SJCRH30 (cell line): ENCODE data around the gene NAPG. TPM values are rescaled to one million over a fixed set of nuclear protein-coding genes. Genes with fewer than 3 reads are reported as not detected.
"Not testable (repeated sequence)": the region's sequence is repeated elsewhere in the genome, so short reads cannot be mapped to it uniquely, and the experiment has no call there.

ENCODE experiments used
- DNase-seq, 2 experiments: peaks; one replicate each; pipeline ENCODE4 v3.0.0-alpha.2; 2015 to 2020
- H3K27ac ChIP-seq: fragments of 250-450 bp; sonication (Bioruptor Pico); 2 replicates; pipeline ENCODE4 v1.5.1; 2020; ENCODE audit warnings: mild to moderate bottlenecking, moderate library complexity
- H3K27me3 ChIP-seq: fragments of 250-450 bp; sonication (Bioruptor Pico); 2 replicates; pipeline ENCODE4 v1.5.1; 2020; ENCODE audit warnings: mild to moderate bottlenecking, moderate library complexity
- H3K36me3 ChIP-seq: fragments of 250-450 bp; sonication (Bioruptor Pico); 2 replicates; pipeline ENCODE4 v1.5.1; 2020; ENCODE audit warnings: mild to moderate bottlenecking, moderate library complexity
- H3K4me1 ChIP-seq: fragments of 250-450 bp; sonication (Bioruptor Pico); 2 replicates; pipeline ENCODE4 v1.5.1; 2020; ENCODE audit warnings: mild to moderate bottlenecking, moderate library complexity
- H3K4me3 ChIP-seq: fragments of 250-450 bp; sonication (Bioruptor Pico); 2 replicates; pipeline ENCODE4 v1.5.1; 2020; ENCODE audit warnings: mild to moderate bottlenecking, moderate library complexity
- H3K9me3 ChIP-seq: fragments of 250-450 bp; sonication (Bioruptor Pico); replicated peaks from 2 replicates; pipeline ENCODE4 v1.5.1; 2020; ENCODE audit warnings: mild to moderate bottlenecking, moderate library complexity
- total RNA-seq: library from RNA; depleted of rRNA; stranded (reverse); fragments of >200 nt; shearing (Covaris generic); gene quantifications from 2 replicates; pipeline ENCODE4 v1.2.3, GENCODE V29; 2014

The NAPG gene
- total RNA-seq, 1 experiment from 2014 or later = 25.5 TPM

DNA sequence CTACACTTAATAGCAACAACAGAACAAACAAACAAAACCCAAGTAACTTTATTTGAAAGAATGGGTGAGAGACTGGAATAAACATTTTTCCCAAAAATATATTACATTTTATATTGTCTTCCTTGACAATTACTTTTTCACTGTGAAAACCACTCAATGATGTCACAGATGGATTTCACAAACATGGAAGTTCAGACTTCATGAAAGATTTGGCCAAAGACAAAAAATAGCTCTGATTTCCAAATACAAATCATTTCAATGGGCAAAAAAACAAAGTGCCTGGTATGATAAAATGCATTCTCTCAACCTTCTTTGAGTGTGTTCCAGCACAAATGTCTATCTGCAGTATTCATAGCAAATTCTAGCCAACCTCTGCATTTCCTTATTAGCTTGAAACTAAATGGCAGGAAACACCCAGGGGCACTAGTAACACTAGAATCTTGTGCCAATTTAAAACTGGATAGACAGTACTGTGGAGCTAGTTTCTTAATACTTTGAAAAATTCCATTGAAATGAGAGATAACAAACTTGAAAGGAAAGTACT, 28.5 kb upstream of the NAPG start:
- H3K27me3 ChIP-seq = no peaks in the 10 kb centered on the region
- no peak overlapping the region for H3K4me3 ChIP-seq
- no peaks in the 10 kb centered on the region for H3K36me3 ChIP-seq
- H3K9me3 ChIP-seq = no peaks in the 10 kb centered on the region
- H3K27ac ChIP-seq = no peak overlapping the region
- DNase-seq = no peak
- H3K4me1 ChIP-seq = no peaks in the 10 kb centered on the region

DNA sequence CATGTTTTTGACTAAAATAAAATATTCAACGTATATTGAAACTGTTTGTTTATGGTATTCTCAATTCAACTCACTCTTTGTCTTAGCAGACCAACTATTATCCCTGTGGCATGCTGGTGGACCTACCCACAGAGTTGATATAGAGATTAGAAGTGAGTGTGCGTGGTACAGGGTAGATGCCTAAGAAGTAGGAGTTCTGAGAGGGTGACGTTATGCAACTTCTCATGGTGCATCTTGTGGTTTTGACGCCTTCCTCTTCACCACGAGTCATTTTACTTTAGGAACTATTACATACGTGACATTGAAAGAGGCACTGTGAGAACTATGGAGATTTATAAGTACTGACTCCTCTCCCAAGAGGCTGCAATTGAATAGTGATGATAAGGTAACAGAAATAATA, 26.6 kb upstream of the NAPG start:
- no peak for DNase-seq

DNA sequence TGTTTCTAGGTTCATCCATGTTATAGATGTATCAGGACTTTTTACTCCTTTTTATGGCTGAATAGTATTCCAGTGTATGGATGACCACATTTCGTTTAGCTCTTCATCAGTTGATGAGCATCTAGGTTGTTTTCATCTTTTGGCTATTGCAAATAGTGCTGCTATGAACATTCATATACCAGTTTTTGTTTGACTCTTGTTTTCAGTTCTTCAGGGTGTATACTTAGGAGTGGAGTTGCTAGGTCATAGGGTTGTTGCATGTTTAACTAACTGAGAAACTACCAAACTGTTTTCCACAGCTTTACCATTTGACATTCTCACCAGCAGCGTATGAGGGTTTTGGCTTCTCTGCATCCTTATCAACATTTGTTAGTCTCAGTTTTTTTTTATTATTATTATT, 25.8 kb upstream of the NAPG start:
- Histone ChIP-seq H3K27ac (no peak overlapping the region), H3K9me3 (no peaks in the 10 kb centered on the region), H3K27me3 (no peaks in the 10 kb centered on the region), H3K36me3 (no peaks in the 10 kb centered on the region), H3K4me1 (no peaks in the 10 kb centered on the region), H3K4me3 (no peak overlapping the region)
- no peak for DNase-seq

More for the DNA sequence above, 26.6 kb upstream of the NAPG start:
- H3K27ac ChIP-seq = no peak overlapping the region
- no peaks in the 10 kb centered on the region for H3K36me3 ChIP-seq
- H3K27me3 ChIP-seq = no peaks in the 10 kb centered on the region
- H3K9me3 ChIP-seq = no peaks in the 10 kb centered on the region
- no peak overlapping the region for H3K4me3 ChIP-seq
- no peaks in the 10 kb centered on the region for H3K4me1 ChIP-seq

GRCh38 chr18:10504723-10505122, 21.1 kb upstream of the NAPG start:
- Histone ChIP-seq H3K27ac (no peak overlapping the region), H3K36me3 (no peaks in the 10 kb centered on the region), H3K27me3 (no peaks in the 10 kb centered on the region), H3K9me3 (no peaks in the 10 kb centered on the region), H3K4me1 (no peaks in the 10 kb centered on the region), H3K4me3 (no peak overlapping the region)
- DNase-seq = no peak

- not testable (repeated sequence) for H3K27ac ChIP-seq, H3K27me3 ChIP-seq, DNase-seq, H3K9me3 ChIP-seq, H3K4me3 ChIP-seq, H3K36me3 ChIP-seq, H3K4me1 ChIP-seq
Observed at GRCh38 chr18:10505892-10506291, 19.9 kb upstream of the NAPG start.

GRCh38 chr18:10508591-10508990, 17.2 kb upstream of the NAPG start:
- no peak overlapping the region for H3K27ac ChIP-seq
- no peaks in the 10 kb centered on the region for H3K9me3 ChIP-seq
- H3K4me3 ChIP-seq = no peak overlapping the region
- H3K36me3 ChIP-seq = no peaks in the 10 kb centered on the region
- no peaks in the 10 kb centered on the region for H3K27me3 ChIP-seq
- H3K4me1 ChIP-seq = no peaks in the 10 kb centered on the region
- DNase-seq = no peak

- Histone ChIP-seq H3K4me1 (no peaks in the 10 kb centered on the region), H3K27me3 (no peaks in the 10 kb centered on the region), H3K9me3 (no peaks in the 10 kb centered on the region), H3K4me3 (no peak overlapping the region), H3K36me3 (no peaks in the 10 kb centered on the region), H3K27ac (no peak overlapping the region)
- DNase-seq = no peak
Observed at GRCh38 chr18:10511236-10511635, 14.6 kb upstream of the NAPG start.

DNA sequence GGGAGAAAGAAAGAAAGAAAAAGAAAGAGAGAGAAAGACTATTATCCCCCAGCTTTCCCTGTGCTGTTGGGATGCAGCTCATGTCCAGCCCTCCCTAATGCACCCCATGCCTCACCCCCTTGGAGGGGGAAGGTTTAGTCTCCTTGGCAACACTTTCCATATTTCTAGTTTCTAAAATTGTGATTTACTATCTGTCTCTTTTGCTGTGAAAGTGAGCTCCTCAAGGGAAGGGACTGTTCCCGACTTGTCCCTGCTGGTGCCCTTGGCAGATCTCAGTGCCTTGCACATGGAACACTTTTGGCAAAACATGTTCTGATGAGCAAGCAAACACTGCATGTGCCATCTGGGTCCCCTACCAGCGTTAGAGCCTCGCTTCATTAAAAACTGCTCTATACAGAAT, 11.7 kb upstream of the NAPG start:
- Histone ChIP-seq H3K9me3 (no peaks in the 10 kb centered on the region), H3K27me3 (no peaks in the 10 kb centered on the region), H3K36me3 (no peaks in the 10 kb centered on the region), H3K27ac (no peak overlapping the region), H3K4me3 (no peak overlapping the region), H3K4me1 (no peaks in the 10 kb centered on the region)
- DNase-seq = no peak

- Histone ChIP-seq H3K4me1 (no peaks in the 10 kb centered on the region), H3K4me3 (no peak overlapping the region), H3K27me3 (no peaks in the 10 kb centered on the region), H3K9me3 (no peaks in the 10 kb centered on the region), H3K36me3 (no peaks in the 10 kb centered on the region), H3K27ac (no peak overlapping the region)
- no peak for DNase-seq
Observed at GRCh38 chr18:10514601-10515000, 11.2 kb upstream of the NAPG start.

DNA sequence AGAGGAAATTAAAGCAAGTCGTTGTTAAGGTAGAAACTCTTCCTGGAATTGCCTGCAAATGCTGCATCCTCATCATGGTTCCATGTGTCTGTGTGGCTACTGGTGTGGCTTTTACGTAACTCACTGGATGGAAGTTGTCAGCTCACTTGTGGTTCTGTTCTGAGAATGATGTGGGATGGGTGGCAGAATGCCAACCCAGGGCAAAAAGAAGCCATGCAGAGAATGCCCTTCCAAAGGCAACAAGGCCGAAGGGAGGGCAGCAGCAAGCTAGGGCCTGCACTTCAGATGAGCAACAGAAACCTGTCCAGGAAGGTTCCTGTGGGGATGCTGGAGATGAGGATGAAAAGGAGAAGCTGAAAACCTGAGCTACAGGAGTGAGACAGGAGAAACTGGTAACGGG, 10.4 kb upstream of the NAPG start:
- no peaks in the 10 kb centered on the region for H3K27me3 ChIP-seq
- H3K4me3 ChIP-seq = no peak overlapping the region
- no peak for DNase-seq
- H3K9me3 ChIP-seq = no peaks in the 10 kb centered on the region
- H3K27ac ChIP-seq = no peak overlapping the region
- H3K4me1 ChIP-seq = no peaks in the 10 kb centered on the region
- H3K36me3 ChIP-seq = no peaks in the 10 kb centered on the region

GRCh38 chr18:10516078-10516477, 9.7 kb upstream of the NAPG start:
- Histone ChIP-seq H3K36me3 (no peaks in the 10 kb centered on the region), H3K9me3 (no peaks in the 10 kb centered on the region), H3K4me3 (no peak overlapping the region), H3K4me1 (no peaks in the 10 kb centered on the region), H3K27me3 (no peaks in the 10 kb centered on the region), H3K27ac (no peak overlapping the region)
- no peak for DNase-seq

DNA sequence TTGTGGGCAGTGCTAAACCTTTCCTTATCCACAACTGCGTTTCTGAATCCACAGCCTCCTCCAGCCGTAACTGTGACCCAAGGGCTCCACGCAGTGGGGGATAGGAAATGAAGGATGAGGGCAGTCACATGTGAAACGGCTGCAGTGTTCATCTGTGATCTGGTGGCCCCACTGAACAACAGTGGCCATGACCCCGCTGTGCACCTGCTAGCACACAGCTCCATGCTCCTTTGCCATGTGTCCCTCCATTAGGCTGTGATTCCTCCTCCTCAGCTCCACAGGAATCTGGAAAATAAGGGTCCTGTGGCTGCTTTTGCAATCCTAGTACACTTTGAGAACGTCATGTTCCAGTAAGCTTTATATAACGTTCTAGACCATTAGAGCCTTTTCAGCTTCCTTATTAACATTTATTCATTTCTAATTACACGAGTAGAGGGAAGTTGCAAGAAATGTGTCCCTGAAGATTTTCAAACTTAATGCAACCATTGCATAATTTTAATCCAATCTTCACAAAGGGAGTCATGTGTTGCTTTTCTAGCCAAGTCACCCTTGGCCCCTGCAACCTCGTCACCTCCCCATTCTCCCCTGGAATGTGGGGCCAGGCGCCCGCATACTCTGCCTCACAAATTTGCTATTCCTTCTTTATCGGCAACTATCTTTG, 7.1 kb upstream of the NAPG start:
- DNase-seq = peak in 1 of 2 experiments; percentile 26
- no peak overlapping the region for H3K27ac ChIP-seq
- H3K9me3 ChIP-seq = no peaks in the 10 kb centered on the region
- no peaks in the 10 kb centered on the region for H3K36me3 ChIP-seq
- H3K4me3 ChIP-seq = no peak overlapping the region
- no peaks in the 10 kb centered on the region for H3K27me3 ChIP-seq
- no peaks in the 10 kb centered on the region for H3K4me1 ChIP-seq

DNA sequence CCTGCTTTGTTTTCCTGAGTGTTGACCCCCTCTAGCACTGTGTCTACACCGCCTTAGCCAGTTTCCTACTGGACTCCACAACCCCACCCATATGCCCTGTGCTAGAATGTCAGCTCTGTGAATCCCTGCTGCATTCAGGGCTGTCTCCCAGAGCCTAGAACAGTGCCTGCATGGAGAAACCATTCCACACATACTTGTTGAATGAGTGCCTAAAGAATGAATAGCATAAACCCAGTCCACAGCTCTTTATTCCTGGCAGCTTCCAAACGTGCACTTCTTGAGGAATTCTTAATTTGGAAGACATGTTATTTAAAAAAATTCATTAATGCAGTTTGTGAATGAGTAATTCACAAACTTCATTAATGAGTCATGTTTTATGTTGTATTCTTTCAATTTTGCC, 6.5 kb upstream of the NAPG start:
- Histone ChIP-seq H3K36me3 (no peaks in the 10 kb centered on the region), H3K4me3 (no peak overlapping the region), H3K9me3 (no peaks in the 10 kb centered on the region), H3K27ac (no peak overlapping the region), H3K4me1 (no peaks in the 10 kb centered on the region), H3K27me3 (no peaks in the 10 kb centered on the region)
- no peak for DNase-seq

- H3K36me3 ChIP-seq = no peaks in the 10 kb centered on the region
- no peak overlapping the region for H3K27ac ChIP-seq
- H3K9me3 ChIP-seq = no peaks in the 10 kb centered on the region
- H3K4me3 ChIP-seq = no peak overlapping the region
- peak; percentile 72 to 82 for DNase-seq
- H3K27me3 ChIP-seq = no peaks in the 10 kb centered on the region
- no peaks in the 10 kb centered on the region for H3K4me1 ChIP-seq
Observed at GRCh38 chr18:10519999-10520935, 5.6 kb upstream of the NAPG start.

- Histone ChIP-seq H3K36me3 (no peaks in the 10 kb centered on the region), H3K27me3 (no peaks in the 10 kb centered on the region), H3K4me1 (no peaks in the 10 kb centered on the region), H3K4me3 (no peak overlapping the region), H3K9me3 (no peaks in the 10 kb centered on the region), H3K27ac (no peak overlapping the region)
- no peak for DNase-seq
Observed at GRCh38 chr18:10521566-10521965, 4.3 kb upstream of the NAPG start.
